ENCODE measurements around the gene ANKRD12. TPM values are rescaled to one million over a fixed set of nuclear protein-coding genes. Genes with fewer than 3 reads are reported as not detected.

The ANKRD12 gene
- total and polyA plus RNA-seq, 2 experiments from 2014 or later = 23.9 to 92.4 TPM

DNA sequence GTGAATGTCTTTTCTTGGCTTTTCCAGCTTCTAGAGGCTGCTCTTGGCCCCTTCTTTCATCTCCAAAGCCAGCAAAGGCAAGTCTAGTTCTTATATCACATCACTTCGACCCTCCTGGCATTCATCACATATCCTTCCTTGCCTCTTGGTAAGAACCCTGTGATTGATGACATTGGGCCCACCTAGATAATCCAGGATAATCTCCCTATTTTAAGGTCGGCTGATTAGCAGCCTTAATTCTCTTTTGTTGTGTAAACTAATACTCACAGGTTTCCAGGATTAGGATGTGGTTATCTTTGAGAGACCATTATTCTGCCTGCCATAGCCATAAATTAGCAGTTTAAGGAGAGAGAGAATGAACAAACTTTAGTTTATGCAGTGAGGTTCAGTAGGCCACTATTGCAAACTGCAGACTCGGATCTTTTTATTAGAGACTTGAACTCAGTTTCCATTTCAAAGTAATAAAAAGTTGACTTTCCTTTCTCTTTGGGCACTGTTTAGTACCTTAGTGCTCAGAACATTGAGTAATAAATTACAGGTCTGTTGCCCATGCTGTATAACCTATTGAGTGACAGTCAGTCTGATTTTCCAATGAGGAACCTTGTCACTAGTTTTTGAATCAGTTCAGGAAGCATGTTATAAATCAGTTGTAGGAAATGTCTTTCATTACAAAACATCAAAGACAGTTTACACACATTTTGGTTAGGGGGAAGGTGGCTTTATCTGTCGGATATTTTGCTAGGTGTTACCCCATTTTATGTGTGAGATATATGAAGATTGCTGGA, 29.6 kb upstream of the ANKRD12 start (continued):
- TF ChIP-seq, protein P1, sequence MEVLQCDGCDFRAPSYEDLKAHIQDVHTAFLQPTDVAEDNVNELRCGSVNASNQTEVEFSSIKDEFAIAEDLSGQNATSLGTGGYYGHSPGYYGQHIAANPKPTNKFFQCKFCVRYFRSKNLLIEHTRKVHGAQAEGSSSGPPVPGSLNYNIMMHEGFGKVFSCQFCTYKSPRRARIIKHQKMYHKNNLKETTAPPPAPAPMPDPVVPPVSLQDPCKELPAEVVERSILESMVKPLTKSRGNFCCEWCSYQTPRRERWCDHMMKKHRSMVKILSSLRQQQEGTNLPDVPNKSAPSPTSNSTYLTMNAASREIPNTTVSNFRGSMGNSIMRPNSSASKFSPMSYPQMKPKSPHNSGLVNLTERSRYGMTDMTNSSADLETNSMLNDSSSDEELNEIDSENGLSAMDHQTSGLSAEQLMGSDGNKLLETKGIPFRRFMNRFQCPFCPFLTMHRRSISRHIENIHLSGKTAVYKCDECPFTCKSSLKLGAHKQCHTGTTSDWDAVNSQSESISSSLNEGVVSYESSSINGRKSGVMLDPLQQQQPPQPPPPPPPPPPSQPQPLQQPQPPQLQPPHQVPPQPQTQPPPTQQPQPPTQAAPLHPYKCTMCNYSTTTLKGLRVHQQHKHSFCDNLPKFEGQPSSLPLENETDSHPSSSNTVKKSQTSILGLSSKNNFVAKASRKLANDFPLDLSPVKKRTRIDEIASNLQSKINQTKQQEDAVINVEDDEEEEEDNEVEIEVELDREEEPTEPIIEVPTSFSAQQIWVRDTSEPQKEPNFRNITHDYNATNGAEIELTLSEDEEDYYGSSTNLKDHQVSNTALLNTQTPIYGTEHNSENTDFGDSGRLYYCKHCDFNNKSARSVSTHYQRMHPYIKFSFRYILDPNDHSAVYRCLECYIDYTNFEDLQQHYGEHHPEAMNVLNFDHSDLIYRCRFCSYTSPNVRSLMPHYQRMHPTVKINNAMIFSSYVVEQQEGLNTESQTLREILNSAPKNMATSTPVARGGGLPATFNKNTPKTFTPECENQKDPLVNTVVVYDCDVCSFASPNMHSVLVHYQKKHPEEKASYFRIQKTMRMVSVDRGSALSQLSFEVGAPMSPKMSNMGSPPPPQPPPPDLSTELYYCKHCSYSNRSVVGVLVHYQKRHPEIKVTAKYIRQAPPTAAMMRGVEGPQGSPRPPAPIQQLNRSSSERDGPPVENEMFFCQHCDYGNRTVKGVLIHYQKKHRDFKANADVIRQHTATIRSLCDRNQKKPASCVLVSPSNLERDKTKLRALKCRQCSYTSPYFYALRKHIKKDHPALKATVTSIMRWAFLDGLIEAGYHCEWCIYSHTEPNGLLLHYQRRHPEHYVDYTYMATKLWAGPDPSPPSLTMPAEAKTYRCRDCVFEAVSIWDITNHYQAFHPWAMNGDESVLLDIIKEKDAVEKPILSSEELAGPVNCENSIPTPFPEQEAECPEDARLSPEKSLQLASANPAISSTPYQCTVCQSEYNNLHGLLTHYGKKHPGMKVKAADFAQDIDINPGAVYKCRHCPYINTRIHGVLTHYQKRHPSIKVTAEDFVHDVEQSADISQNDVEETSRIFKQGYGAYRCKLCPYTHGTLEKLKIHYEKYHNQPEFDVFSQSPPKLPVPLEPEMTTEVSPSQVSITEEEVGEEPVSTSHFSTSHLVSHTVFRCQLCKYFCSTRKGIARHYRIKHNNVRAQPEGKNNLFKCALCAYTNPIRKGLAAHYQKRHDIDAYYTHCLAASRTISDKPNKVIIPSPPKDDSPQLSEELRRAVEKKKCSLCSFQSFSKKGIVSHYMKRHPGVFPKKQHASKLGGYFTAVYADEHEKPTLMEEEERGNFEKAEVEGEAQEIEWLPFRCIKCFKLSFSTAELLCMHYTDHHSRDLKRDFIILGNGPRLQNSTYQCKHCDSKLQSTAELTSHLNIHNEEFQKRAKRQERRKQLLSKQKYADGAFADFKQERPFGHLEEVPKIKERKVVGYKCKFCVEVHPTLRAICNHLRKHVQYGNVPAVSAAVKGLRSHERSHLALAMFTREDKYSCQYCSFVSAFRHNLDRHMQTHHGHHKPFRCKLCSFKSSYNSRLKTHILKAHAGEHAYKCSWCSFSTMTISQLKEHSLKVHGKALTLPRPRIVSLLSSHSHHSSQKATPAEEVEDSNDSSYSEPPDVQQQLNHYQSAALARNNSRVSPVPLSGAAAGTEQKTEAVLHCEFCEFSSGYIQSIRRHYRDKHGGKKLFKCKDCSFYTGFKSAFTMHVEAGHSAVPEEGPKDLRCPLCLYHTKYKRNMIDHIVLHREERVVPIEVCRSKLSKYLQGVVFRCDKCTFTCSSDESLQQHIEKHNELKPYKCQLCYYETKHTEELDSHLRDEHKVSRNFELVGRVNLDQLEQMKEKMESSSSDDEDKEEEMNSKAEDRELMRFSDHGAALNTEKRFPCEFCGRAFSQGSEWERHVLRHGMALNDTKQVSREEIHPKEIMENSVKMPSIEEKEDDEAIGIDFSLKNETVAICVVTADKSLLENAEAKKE (CRISPR knock-in tag; IDR thresholded peaks at IDR 0.05) = no peak
- TF ChIP-seq, protein P2, sequence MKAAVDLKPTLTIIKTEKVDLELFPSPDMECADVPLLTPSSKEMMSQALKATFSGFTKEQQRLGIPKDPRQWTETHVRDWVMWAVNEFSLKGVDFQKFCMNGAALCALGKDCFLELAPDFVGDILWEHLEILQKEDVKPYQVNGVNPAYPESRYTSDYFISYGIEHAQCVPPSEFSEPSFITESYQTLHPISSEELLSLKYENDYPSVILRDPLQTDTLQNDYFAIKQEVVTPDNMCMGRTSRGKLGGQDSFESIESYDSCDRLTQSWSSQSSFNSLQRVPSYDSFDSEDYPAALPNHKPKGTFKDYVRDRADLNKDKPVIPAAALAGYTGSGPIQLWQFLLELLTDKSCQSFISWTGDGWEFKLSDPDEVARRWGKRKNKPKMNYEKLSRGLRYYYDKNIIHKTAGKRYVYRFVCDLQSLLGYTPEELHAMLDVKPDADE (IDR thresholded peaks at IDR 0.05) = no peak

DNA sequence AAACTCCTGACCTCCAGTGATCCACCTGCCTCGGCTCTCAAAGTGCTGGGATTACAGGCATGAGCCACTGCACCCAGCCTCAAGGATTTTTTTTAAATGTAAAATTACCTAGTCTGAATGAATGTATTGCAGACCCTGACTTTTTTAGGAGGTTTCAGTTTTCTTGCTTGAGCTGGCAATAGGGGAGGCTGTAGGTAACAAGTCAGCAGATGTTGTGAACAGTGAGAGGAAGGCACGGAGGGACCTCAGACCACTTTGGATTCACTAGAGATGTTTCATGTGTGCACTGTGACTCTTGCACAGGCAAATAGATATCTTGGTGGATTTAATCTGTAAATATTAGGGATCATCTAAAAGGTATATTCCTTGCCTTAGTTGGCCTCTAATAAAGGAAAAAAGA, 27.7 kb upstream of the ANKRD12 start:
- no peak overlapping the region for H2AFZ ChIP-seq
- H4K20me1 ChIP-seq (replicated peaks; ENCODE audit: insufficient read depth) = peaks cover 51% of the 10 kb centered on the region
- H3K36me3 ChIP-seq (ENCODE audit: insufficient read depth) = no peaks in the 10 kb centered on the region
- Mint-ChIP-seq H3K4me3 (peak overlapping the region; percentile 7; the same call in 1 of the 3 replicates), H3K9me3 (no peaks in the 10 kb centered on the region), H3K27ac (peak overlapping the region; percentile 37), H3K27me3 (ENCODE audit: insufficient read depth, low read depth, poor library complexity) (peaks cover 2% of the 10 kb centered on the region), H3K4me1 (peaks cover 68% of the 10 kb centered on the region), H3K36me3 (ENCODE audit: low read depth) (peaks cover 27% of the 10 kb centered on the region)
- no peaks in the 10 kb centered on the region for H3K27me3 ChIP-seq (ENCODE audit: insufficient read depth)
- peaks cover 100% of the 10 kb centered on the region for H3K79me2 ChIP-seq (replicated peaks; ENCODE audit: insufficient read depth)
- no peaks in the 10 kb centered on the region for H3F3A ChIP-seq (replicated peaks; ENCODE audit: low read depth)
- ATAC-seq (peak; percentile 28; the same call in 2 of the 3 replicates), DNase-seq (ENCODE audit: low spot score) (no peak)
- H3K4me1 ChIP-seq (ENCODE audit: insufficient read depth) = peaks cover 77% of the 10 kb centered on the region
- no peaks in the 10 kb centered on the region for H3K9me2 ChIP-seq (ENCODE audit: insufficient read depth)
- peak overlapping the region; percentile 52 for H3K27ac ChIP-seq (ENCODE audit: low read depth)
- peak overlapping the region; percentile 29 for H3K4me3 ChIP-seq
- peak overlapping the region; percentile 71 for H3K4me2 ChIP-seq
- TF ChIP-seq, protein P2 (IDR thresholded peaks at IDR 0.05) = no peak
- no peak for TF ChIP-seq NANOG (IDR thresholded peaks at IDR 0.05; ENCODE audit: borderline replicate concordance)
- TF ChIP-seq CTCF (conservative IDR thresholded peaks at IDR 0.05; ENCODE audit: low read depth in 2 of 2) = no peak
- no peak for TF ChIP-seq JUNB (IDR thresholded peaks at IDR 0.05; ENCODE audit: unreplicated experiment)
- no peak for TF ChIP-seq POLR2AphosphoS5 (IDR thresholded peaks at IDR 0.05; ENCODE audit: low read depth)
- no peak for TF ChIP-seq ZNF331 (CRISPR knock-in tag; IDR thresholded peaks at IDR 0.05; ENCODE audit: low read depth)
- no peak for TF ChIP-seq EZH2 (IDR thresholded peaks at IDR 0.05; ENCODE audit: low read depth, unreplicated experiment)
- TF ChIP-seq ZNF114 (CRISPR knock-in tag; IDR thresholded peaks at IDR 0.05) = no peak
- TF ChIP-seq CREB1 (CRISPR knock-in tag; IDR thresholded peaks at IDR 0.05; ENCODE audit: low read depth) = no peak
- no peak for TF ChIP-seq STAT1 (IDR thresholded peaks at IDR 0.05; ENCODE audit: unreplicated experiment)
